ENCODE data around the gene MAP3K2. TPM values are rescaled to one million over a fixed set of nuclear protein-coding genes. Genes with fewer than 3 reads are reported as not detected.

Gene MAP3K2
- total RNA-seq, 4 donors from 2014 or later: 52.7 to 96.2 (median 54.2) TPM

- 13% methylated on average over 1 of the region's 8 CpGs; no CpG with 5 or more reads in 1 of the 2 donors for WGBS, 2 donors (ENCODE audit: low coverage in 1 of 2)
- Histone ChIP-seq H3K9me3 (no peaks in the 10 kb centered on the region), H3K4me1 (peaks cover 0 to 30% (median 19%) of the 10 kb centered on the region in 3 donors), H3K27me3 (peaks cover 92% of the 10 kb centered on the region), H3K36me3 (no peaks in the 10 kb centered on the region), H3K4me3 (no peak overlapping the region), H3K27ac (no peak overlapping the region)
- no peak for ATAC-seq
- TF ChIP-seq, protein P1, sequence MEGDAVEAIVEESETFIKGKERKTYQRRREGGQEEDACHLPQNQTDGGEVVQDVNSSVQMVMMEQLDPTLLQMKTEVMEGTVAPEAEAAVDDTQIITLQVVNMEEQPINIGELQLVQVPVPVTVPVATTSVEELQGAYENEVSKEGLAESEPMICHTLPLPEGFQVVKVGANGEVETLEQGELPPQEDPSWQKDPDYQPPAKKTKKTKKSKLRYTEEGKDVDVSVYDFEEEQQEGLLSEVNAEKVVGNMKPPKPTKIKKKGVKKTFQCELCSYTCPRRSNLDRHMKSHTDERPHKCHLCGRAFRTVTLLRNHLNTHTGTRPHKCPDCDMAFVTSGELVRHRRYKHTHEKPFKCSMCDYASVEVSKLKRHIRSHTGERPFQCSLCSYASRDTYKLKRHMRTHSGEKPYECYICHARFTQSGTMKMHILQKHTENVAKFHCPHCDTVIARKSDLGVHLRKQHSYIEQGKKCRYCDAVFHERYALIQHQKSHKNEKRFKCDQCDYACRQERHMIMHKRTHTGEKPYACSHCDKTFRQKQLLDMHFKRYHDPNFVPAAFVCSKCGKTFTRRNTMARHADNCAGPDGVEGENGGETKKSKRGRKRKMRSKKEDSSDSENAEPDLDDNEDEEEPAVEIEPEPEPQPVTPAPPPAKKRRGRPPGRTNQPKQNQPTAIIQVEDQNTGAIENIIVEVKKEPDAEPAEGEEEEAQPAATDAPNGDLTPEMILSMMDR (IDR thresholded peaks at IDR 0.05): no peak
- no peak for TF ChIP-seq EP300 (IDR thresholded peaks at IDR 0.05)
- no peak for TF ChIP-seq POLR2A (IDR thresholded peaks at IDR 0.05)
Observed at GRCh38 chr2:127420039-127420864, 32.5 kb upstream of the MAP3K2 start.

DNA sequence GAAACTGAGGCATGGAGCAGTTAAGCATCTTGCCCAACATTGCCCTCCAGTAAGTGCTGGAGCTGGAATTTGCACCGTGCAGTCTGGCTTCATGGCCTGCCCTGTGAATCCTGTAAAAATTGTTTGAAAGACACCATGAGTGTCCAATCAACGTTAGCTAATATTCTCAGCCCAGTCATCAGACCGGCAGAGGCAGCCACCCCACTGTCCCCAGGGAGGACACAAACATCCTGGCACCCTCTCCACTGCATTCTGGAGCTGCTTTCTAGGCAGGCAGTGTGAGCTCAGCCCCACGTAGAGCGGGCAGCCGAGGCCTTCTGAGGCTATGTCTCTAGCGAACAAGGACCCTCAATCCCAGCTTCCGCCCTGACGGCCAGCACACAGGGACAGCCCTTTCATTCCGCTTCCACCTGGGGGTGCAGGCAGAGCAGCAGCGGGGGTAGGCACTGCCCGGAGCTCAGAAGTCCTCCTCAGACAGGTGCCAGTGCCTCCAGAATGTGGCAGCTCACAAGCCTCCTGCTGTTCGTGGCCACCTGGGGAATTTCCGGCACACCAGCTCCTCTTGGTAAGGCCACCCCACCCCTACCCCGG, 31.8 kb upstream of the MAP3K2 start:
- no peak for ATAC-seq
- H3K4me3 ChIP-seq: no peak overlapping the region
- H3K27me3 ChIP-seq: peaks cover 84% of the 10 kb centered on the region
- H3K36me3 ChIP-seq: no peaks in the 10 kb centered on the region
- TF ChIP-seq EP300 (IDR thresholded peaks at IDR 0.05) (no peak), POLR2A (IDR thresholded peaks at IDR 0.05) (no peak)
- TF ChIP-seq, protein P1 (IDR thresholded peaks at IDR 0.05): no peak
- no peak overlapping the region for H3K27ac ChIP-seq
- 70 to 88% methylated on average over 2 to 7 of the region's 15 CpGs for WGBS, 2 donors (ENCODE audit: low coverage in 1 of 2)
- H3K4me1 ChIP-seq: peaks cover 0 to 34% (median 19%) of the 10 kb centered on the region in 3 donors
- no peaks in the 10 kb centered on the region for H3K9me3 ChIP-seq

DNA sequence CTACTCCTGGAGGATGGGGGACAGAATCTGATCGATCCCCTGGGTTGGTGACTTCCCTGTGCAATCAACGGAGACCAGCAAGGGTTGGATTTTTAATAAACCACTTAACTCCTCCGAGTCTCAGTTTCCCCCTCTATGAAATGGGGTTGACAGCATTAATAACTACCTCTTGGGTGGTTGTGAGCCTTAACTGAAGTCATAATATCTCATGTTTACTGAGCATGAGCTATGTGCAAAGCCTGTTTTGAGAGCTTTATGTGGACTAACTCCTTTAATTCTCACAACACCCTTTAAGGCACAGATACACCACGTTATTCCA, 31.3 kb upstream of the MAP3K2 start:
- Histone ChIP-seq H3K9me3 (no peaks in the 10 kb centered on the region), H3K27me3 (peaks cover 80% of the 10 kb centered on the region), H3K36me3 (no peaks in the 10 kb centered on the region), H3K27ac (no peak overlapping the region), H3K4me1 (peaks cover 0 to 35% (median 19%) of the 10 kb centered on the region in 3 donors), H3K4me3 (no peak overlapping the region)
- 85 to 86% methylated on average over 3 to 4 of the region's 4 CpGs for WGBS, 2 donors (ENCODE audit: low coverage in 1 of 2)
- no peak for TF ChIP-seq EP300 (IDR thresholded peaks at IDR 0.05)
- no peak for TF ChIP-seq POLR2A (IDR thresholded peaks at IDR 0.05)
- TF ChIP-seq, protein P1 (IDR thresholded peaks at IDR 0.05): no peak
- no peak for TF ChIP-seq POLR2AphosphoS5 (IDR thresholded peaks at IDR 0.05)
- ATAC-seq: no peak

DNA sequence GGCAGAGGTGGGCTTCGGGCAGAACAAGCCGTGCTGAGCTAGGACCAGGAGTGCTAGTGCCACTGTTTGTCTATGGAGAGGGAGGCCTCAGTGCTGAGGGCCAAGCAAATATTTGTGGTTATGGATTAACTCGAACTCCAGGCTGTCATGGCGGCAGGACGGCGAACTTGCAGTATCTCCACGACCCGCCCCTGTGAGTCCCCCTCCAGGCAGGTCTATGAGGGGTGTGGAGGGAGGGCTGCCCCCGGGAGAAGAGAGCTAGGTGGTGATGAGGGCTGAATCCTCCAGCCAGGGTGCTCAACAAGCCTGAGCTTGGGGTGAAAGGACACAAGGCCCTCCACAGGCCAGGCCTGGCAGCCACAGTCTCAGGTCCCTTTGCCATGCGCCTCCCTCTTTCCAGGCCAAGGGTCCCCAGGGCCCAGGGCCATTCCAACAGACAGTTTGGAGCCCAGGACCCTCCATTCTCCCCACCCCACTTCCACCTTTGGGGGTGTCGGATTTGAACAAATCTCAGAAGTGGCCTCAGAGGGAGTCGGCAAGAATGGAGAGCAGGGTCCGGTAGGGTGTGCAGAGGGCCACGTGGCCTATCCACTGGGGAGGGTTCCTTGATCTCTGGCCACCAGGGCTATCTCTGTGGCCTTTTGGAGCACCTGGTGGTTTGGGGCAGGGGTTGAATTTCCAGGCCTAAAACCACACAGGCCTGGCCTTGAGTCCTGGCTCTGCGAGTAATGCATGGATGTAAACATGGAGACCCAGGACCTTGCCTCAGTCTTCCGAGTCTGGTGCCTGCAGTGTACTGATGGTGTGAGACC, 30.7 kb upstream of the MAP3K2 start, which contains the start of gene PROC:
Gene PROC (plus strand): TSS at position 128 of the 812 bp plus-strand sequence. CDS start 1,516 bp downstream, outside the sequence.
- TF ChIP-seq POLR2A (IDR thresholded peaks at IDR 0.05) (peak in 1 of 2 donors; percentile 12), POLR2AphosphoS5 (IDR thresholded peaks at IDR 0.05) (no peak)

GRCh38 chr2:127417406-127417805, 29.6 kb upstream of the MAP3K2 start:
- H3K9me3 ChIP-seq: no peaks in the 10 kb centered on the region
- 81 to 90% methylated on average over 5 to 8 of the region's 8 CpGs for WGBS, 2 donors (ENCODE audit: low coverage in 1 of 2)
- no peak for TF ChIP-seq EP300 (IDR thresholded peaks at IDR 0.05)
- no peak for TF ChIP-seq POLR2A (IDR thresholded peaks at IDR 0.05)
- H3K27me3 ChIP-seq: peaks cover 64% of the 10 kb centered on the region
- no peak overlapping the region for H3K27ac ChIP-seq
- no peak for ATAC-seq
- H3K4me1 ChIP-seq: peaks cover 0 to 26% (median 6%) of the 10 kb centered on the region in 3 donors
- H3K4me3 ChIP-seq: no peak overlapping the region
- no peaks in the 10 kb centered on the region for H3K36me3 ChIP-seq

More for the DNA sequence above, 30.7 kb upstream of the MAP3K2 start, which contains the start of gene PROC:
- H3K9me3 ChIP-seq: no peaks in the 10 kb centered on the region
- WGBS, 2 donors (ENCODE audit: low coverage in 1 of 2): 80% methylated on average over 1 to 2 of the region's 16 CpGs
- no peak for ATAC-seq
- H3K27ac ChIP-seq: no peak within 1 kb of the TSS
- no peaks in the 10 kb centered on the region for H3K36me3 ChIP-seq
- H3K4me3 ChIP-seq: no peak within 1 kb of the TSS
- H3K4me1 ChIP-seq: peaks cover 0 to 37% (median 17%) of the 10 kb centered on the region in 3 donors
- peaks cover 75% of the 10 kb centered on the region for H3K27me3 ChIP-seq
